ENCODE measurements around the gene CRYBB3.

- no peak for TF ChIP-seq POLR2A (IDR thresholded peaks at IDR 0.05)
- no peak for TF ChIP-seq CTCF (IDR thresholded peaks at IDR 0.05)
Measured at GRCh38 chr22:25154667-25154999, 45.0 kb upstream of the CRYBB3 start.

All from heart left ventricle (tissue), 13 donors.